Superior temporal gyrus (tissue), 1 donor: Measurements from ENCODE around the gene ATAD1.
"Not testable (repeated sequence)": the region's sequence is repeated elsewhere in the genome, so short reads cannot be mapped to it uniquely, and the experiment has no call there.

Experiments
- DNase-seq: peaks from one replicate; pipeline ENCODE4 v3.0.0-alpha.2; 2016; ENCODE audit errors: extremely low spot score

The ATAD1 gene, protein sequence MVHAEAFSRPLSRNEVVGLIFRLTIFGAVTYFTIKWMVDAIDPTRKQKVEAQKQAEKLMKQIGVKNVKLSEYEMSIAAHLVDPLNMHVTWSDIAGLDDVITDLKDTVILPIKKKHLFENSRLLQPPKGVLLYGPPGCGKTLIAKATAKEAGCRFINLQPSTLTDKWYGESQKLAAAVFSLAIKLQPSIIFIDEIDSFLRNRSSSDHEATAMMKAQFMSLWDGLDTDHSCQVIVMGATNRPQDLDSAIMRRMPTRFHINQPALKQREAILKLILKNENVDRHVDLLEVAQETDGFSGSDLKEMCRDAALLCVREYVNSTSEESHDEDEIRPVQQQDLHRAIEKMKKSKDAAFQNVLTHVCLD

GRCh38 chr10:87817609-87818504, at the start of gene ATAD1:
TSS of gene ATAD1 (minus strand) at chr10:87818226. CDS start at chr10:87814599, 3,627 bp downstream.
- peak; percentile 86 for DNase-seq

DNA sequence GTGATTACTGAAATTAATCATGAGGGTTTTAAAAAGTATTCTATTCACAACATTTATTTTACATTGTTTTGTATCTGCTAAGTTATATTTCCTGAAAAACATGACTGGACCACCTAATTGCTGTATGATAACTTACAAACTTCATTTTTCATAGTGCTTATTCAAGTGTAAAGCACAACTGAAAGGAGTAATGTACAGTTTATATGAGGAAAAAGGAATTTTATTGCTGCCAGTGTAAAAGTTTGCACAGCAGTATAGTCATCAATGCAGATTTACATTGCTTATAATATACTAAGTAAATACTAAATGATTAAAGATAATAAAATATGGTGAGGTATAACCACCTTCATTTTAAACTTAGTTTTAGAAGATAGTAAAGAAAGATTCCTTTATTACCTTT, 49.4 kb upstream of the ATAD1 start:
- peak; percentile 24 for DNase-seq

- DNase-seq: no peak
These were observed 48.5 kb upstream of the ATAD1 start for GRCh38 chr10:87866412-87866974.

DNA sequence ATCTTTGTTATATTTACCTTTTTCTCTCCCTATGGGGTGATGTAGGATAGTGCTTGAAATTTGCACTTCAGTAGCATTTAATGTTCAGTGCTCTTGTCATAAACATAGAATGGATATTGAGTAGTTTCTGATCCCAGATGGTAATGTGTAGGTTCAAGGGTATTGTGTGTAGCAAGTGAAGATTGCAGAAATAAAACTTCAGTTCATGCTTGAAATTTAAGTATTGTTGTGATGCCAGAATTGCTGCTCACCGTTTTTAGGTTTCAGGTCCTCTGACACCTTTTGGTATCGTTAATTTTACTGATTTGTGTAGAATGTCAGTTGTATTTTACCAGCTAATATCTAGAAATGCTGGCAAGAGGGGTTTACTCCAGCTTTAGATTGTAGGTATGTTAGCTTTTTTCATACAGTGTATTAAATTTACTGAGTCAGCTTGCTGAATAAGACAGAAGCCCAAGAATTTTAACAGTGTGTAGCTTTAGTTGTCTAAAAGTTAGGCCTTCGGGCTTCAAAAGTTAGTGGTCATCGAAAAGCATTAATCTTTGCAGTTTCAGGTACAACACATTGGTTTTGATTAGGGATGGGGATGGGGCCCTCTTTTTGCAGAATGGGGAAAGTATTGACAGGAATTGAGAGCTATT, 47.3 kb upstream of the ATAD1 start:
- peak; percentile 51 for DNase-seq

- DNase-seq: peak; percentile 63
These were observed 46.6 kb upstream of the ATAD1 start for GRCh38 chr10:87864496-87865059.

DNA sequence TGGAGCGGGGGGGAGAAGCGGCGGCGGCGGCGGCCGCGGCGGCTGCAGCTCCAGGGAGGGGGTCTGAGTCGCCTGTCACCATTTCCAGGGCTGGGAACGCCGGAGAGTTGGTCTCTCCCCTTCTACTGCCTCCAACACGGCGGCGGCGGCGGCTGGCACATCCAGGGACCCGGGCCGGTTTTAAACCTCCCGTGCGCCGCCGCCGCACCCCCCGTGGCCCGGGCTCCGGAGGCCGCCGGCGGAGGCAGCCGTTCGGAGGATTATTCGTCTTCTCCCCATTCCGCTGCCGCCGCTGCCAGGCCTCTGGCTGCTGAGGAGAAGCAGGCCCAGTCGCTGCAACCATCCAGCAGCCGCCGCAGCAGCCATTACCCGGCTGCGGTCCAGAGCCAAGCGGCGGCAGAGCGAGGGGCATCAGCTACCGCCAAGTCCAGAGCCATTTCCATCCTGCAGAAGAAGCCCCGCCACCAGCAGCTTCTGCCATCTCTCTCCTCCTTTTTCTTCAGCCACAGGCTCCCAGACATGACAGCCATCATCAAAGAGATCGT, 46.0 kb upstream of the ATAD1 start:
- DNase-seq: peak; percentile 60

DNA sequence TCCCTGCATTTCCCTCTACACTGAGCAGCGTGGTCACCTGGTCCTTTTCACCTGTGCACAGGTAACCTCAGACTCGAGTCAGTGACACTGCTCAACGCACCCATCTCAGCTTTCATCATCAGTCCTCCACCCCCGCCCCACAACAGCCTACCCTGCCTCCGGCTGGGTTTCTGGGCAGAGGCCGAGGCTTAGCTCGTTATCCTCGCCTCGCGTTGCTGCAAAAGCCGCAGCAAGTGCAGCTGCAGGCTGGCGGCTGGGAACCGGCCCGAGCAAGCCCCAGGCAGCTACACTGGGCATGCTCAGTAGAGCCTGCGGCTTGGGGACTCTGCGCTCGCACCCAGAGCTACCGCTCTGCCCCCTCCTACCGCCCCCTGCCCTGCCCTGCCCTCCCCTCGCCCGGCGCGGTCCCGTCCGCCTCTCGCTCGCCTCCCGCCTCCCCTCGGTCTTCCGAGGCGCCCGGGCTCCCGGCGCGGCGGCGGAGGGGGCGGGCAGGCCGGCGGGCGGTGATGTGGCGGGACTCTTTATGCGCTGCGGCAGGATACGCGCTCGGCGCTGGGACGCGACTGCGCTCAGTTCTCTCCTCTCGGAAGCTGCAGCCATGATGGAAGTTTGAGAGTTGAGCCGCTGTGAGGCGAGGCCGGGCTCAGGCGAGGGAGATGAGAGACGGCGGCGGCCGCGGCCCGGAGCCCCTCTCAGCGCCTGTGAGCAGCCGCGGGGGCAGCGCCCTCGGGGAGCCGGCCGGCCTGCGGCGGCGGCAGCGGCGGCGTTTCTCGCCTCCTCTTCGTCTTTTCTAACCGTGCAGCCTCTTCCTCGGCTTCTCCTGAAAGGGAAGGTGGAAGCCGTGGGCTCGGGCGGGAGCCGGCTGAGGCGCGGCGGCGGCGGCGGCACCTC, 45.3 kb upstream of the ATAD1 start, which contains the start of the genes KLLN and PTEN:
Gene KLLN (minus strand): TSS at position 481 of the 891 bp plus-strand sequence. CDS start 1,046 bp downstream, outside the sequence.
Gene PTEN (plus strand): TSS at position 573 of the 891 bp plus-strand sequence. CDS start 845 bp downstream, outside the sequence.
- DNase-seq: peak; percentile 92

DNA sequence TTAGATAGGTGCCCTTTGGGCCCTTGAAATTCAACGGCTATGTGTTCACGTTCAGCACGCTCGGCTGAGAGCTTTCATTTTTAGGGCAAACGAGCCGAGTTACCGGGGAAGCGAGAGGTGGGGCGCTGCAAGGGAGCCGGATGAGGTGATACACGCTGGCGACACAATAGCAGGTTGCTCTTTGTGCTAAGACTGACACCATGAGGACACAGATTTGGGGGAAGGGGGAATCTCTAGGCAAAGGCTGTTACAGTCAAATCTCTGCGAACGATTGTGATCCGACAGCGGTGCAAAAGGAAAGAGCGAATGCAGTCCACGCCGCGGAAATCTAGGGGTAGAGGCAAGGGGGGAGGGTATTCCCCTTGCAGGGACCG, 44.6 kb upstream of the ATAD1 start:
- DNase-seq: peak; percentile 70

DNA sequence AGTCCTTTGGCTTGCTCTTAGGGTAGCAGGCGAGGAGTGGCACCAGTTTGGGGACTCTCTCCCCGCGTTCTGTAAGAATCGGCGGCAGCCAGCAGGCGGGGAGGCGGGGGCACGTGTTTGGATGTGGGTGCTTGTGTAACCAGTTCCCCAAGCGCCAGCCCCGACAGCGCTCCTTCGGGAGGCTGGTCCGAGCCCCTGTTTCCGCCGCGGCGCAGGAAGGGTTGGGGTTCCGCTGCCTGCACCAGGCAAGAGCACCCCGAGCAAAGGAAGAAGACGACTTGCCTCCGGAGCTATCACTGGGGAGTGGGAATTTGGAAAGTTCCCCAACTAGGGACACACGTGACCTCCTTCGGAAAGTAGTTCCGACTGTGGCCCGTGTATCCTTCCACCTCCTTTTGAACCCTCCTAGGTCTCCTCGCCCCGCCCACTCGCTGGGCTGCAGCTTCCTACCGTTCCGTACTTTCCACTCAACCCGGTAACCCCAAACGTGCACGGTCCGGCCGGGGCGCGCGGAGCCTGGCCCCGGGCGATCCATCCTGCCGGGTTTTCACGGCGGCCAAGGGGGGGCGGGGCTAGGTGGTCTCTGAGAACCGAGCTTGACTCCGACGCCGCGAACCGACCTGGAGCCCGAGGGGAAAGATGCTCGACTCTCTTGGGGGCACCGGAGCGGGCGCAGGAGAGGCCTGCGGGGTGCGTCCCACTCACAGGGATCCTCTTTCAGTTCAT, 44.1 kb upstream of the ATAD1 start:
- peak; percentile 97 for DNase-seq

GRCh38 chr10:87861566-87861952, 43.5 kb upstream of the ATAD1 start:
- DNase-seq: no peak

GRCh38 chr10:87860816-87861403, 42.9 kb upstream of the ATAD1 start:
- DNase-seq: peak; percentile 32

GRCh38 chr10:87860156-87860795, 42.2 kb upstream of the ATAD1 start:
- peak; percentile 60 for DNase-seq

DNA sequence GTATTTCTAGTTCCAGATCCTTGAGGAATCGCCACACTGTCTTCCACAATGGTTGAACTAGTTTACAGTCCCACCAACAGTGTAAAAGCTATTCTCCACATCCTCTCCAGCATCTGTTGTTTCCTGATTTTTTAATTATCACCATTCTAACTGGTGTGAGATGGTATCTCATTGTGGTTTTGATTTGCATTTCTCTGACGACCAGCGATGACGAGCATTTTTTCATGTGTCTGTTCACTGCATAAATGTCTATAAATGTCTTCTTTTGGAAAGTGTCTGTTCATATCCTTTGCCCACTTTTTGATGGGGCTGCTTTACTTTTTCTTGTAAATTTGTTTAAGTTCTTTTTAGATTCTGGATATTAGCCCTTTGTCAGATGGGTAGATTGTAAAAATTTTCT, 37.6 kb upstream of the ATAD1 start:
- not testable (repeated sequence) for DNase-seq

- DNase-seq: not testable (repeated sequence)
These were observed 37.2 kb upstream of the ATAD1 start for GRCh38 chr10:87855247-87855646.

DNA sequence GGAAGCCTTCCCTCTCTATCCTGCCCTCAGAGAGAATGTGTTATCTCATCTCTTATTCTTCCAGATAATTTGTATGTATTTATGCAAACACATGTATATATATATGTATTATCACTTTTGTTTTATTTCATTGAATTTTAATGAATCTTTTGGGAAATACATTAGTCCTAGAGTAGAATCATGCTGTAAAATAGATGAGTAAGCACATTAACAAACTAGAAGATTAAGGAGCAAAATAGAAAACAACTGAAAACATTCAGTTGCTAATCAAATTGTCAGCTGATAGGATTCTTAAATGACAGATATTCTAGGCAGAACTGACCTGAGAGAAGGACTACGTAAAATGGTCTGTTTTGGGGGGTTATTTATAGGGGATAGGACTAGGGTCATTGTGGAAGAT, 34.1 kb upstream of the ATAD1 start:
- no peak for DNase-seq

- DNase-seq: peak; percentile 72
These were observed 32.7 kb upstream of the ATAD1 start for GRCh38 chr10:87850742-87851205.

GRCh38 chr10:87849001-87849400, 31.0 kb upstream of the ATAD1 start:
- DNase-seq: no peak

DNA sequence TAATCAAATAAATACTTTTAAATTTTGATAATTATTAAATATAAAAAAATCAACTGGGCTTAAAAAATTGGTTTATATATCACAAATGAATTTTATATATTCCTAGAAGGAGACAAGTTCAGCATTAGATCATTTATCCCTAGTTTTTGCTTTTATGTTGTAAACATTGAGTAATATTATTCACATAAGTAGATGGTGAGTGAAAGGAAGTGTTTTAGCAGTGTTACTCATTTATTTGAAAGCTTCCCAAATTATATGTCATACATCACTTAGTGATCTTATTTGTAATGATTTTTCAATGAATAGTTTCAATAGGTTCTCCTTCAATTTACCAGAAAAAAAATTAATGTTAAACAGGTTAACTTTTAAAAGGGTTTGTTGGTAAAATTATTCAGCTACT, 29.5 kb upstream of the ATAD1 start:
- no peak for DNase-seq
